Naive thymus-derived CD8-positive, alpha-beta T cell (primary cell): ENCODE results near the gene COL1A1. TPM values are rescaled to one million over a fixed set of nuclear protein-coding genes. Genes with fewer than 3 reads are reported as not detected.
A peak's percentile ranks its signal among the peaks of the same experiment; 100 is the strongest.

Experiments
- ATAC-seq, 2 donors: fragments of 150-1000 bp; cut with Tn5 transposase in 1 of 2; sonication (Bioruptor Pico), chemical (Tn5 transposase) in 1 of 2; 1 replicate in 1 of 2; 2 replicates in 1 of 2; pipeline ENCODE4 v1.10.0; 2021; ENCODE audit warnings: mild to moderate bottlenecking in 2 of 2, moderate library complexity in 2 of 2
- POLR2A ChIA-PET: fragments of 350-600 bp; sonication (Branson Sonifier 250); formaldehyde crosslinking; loops from one replicate; lab custom pipeline; 2021; ENCODE audit warnings: antibody characterized with exemption; lab: Charles Lee
- DNase-seq, 10 donors: peaks; one replicate each; pipeline versions ENCODE4 v3.0.0 to v3.0.0-alpha.2; 2020 to 2022
- H3K27ac Mint-ChIP-seq, 10 donors: one replicate each; pipeline ENCODE4 v1.8.0; 2020 to 2022; ENCODE audit warnings: mild to moderate bottlenecking in 10 of 10, mixed read lengths in 10 of 10, moderate library complexity in 4 of 10, inconsistent platforms in 1 of 10
- H3K27me3 Mint-ChIP-seq, 5 donors: one replicate each; pipeline ENCODE4 v1.8.0; 2021 to 2022; ENCODE audit warnings: mixed read lengths in 5 of 5
- H3K36me3 Mint-ChIP-seq, 3 donors: one replicate each; pipeline ENCODE4 v1.8.0; 2020 to 2022; ENCODE audit warnings: mixed read lengths in 3 of 3, mild to moderate bottlenecking in 2 of 3, inconsistent platforms in 1 of 3
- H3K4me1 Mint-ChIP-seq, 4 donors: one replicate each; pipeline ENCODE4 v1.8.0; 2021 to 2022; ENCODE audit warnings: mixed read lengths in 4 of 4
- H3K4me3 Mint-ChIP-seq, 10 donors: one replicate each; pipeline ENCODE4 v1.8.0; 2020 to 2022; ENCODE audit warnings: mild to moderate bottlenecking in 10 of 10, mixed read lengths in 10 of 10, moderate library complexity in 6 of 10, inconsistent platforms in 1 of 10
- H3K9me3 Mint-ChIP-seq, 9 donors: one replicate each; pipeline ENCODE4 v1.8.0; 2020 to 2022; ENCODE audit warnings: mixed read lengths in 9 of 9, mild to moderate bottlenecking in 3 of 9, inconsistent platforms in 1 of 9, moderate library complexity in 1 of 9
- polyA plus RNA-seq, 3 donors: library from polyadenylated mRNA; unstranded; fragments of 300-500 nt; fragmentation: Illumina TruSeq; gene quantifications; one replicate each; pipeline ENCODE4 v1.2.3, GENCODE V29; 2021
- total RNA-seq, 8 experiments: library from RNA in 2 of 8; stranded (reverse) in 2 of 8; gene quantifications; one replicate each; pipeline ENCODE4 v1.2.3 and lab custom pipeline; 2021 to 2026

The COL1A1 gene
- total and polyA plus RNA-seq, 5 experiments from 2014 or later: 0.44 to 0.83 TPM; not detected in 3

- no peaks in the 10 kb centered on the region for H3K36me3 Mint-ChIP-seq
- H3K9me3 Mint-ChIP-seq: no peaks in the 10 kb centered on the region
- DNase-seq (no peak), ATAC-seq (no peak)
- H3K27ac Mint-ChIP-seq: no peak overlapping the region
- H3K4me1 Mint-ChIP-seq: peaks cover 0 to 10% (median 6%) of the 10 kb centered on the region in 4 donors
- POLR2A ChIA-PET: no interaction called here
- H3K4me3 Mint-ChIP-seq: no peak overlapping the region
- H3K27me3 Mint-ChIP-seq: peaks cover 0 to 19% (median 8%) of the 10 kb centered on the region in 5 donors
Measured at GRCh38 chr17:50194140-50194933, 7.1 kb downstream of the COL1A1 start.

DNA sequence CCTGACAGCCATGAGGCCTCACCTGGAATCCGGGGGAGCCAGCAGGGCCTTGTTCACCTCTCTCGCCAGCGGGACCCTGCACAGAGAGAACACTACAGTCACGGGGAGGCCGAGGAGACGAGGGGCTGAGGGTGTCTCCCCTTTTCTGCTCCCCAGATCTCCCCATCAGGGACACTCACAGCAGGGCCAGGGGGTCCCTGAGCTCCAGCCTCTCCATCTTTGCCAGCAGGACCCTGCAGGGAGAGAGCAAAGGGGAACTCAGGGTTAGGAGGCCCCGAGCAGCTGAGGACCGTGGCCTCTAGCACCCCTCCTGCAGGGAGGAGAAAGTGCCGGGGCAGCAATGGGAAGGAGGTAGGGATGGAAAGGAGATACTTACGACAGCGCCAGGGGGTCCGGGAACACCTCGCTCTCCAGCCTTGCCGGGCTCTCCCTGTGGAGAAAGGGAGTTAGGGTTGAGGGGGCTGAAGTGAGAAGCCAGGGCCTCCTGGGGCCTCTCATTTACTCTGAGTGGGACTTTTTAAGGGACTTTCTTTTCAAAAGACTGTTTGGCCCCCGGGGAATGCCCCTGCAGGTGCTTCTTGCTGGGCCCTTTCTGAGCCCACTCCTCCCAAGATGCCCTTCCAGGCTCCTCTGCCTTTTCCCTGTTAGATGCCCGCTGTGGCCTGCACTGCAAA lies 8.7 kb downstream of the COL1A1 start:
- Mint-ChIP-seq H3K27me3 (peaks cover 0 to 7% (median 2%) of the 10 kb centered on the region in 5 donors), H3K4me3 (no peak overlapping the region), H3K36me3 (no peaks in the 10 kb centered on the region), H3K9me3 (no peaks in the 10 kb centered on the region), H3K4me1 (peaks cover 0 to 2% (median 0%) of the 10 kb centered on the region in 4 donors), H3K27ac (peak overlapping the region in 1 of 10 donors; percentile 52)
- no peak for DNase-seq
- no peak for ATAC-seq
- POLR2A ChIA-PET: no interaction called here

GRCh38 chr17:50192144-50192617 lies 9.2 kb downstream of the COL1A1 start:
- Mint-ChIP-seq H3K27ac (peak overlapping the region in 1 of 10 donors; percentile 52), H3K36me3 (no peaks in the 10 kb centered on the region), H3K4me1 (peaks cover 0 to 2% (median 0%) of the 10 kb centered on the region in 4 donors), H3K4me3 (no peak overlapping the region), H3K9me3 (no peaks in the 10 kb centered on the region), H3K27me3 (peaks cover 0 to under 1% (median 0%) of the 10 kb centered on the region in 5 donors)
- no peak for ATAC-seq
- POLR2A ChIA-PET: no interaction called here
- no peak for DNase-seq

- Mint-ChIP-seq H3K27ac (peak overlapping the region in 1 of 10 donors; percentile 1), H3K4me3 (no peak overlapping the region), H3K27me3 (no peaks in the 10 kb centered on the region), H3K9me3 (no peaks in the 10 kb centered on the region), H3K4me1 (peaks cover 0 to 2% (median 0%) of the 10 kb centered on the region in 4 donors), H3K36me3 (no peaks in the 10 kb centered on the region)
- POLR2A ChIA-PET: no interaction called here
- DNase-seq: no peak
- ATAC-seq: no peak
Measured at GRCh38 chr17:50191359-50192143, 9.9 kb downstream of the COL1A1 start.

DNA sequence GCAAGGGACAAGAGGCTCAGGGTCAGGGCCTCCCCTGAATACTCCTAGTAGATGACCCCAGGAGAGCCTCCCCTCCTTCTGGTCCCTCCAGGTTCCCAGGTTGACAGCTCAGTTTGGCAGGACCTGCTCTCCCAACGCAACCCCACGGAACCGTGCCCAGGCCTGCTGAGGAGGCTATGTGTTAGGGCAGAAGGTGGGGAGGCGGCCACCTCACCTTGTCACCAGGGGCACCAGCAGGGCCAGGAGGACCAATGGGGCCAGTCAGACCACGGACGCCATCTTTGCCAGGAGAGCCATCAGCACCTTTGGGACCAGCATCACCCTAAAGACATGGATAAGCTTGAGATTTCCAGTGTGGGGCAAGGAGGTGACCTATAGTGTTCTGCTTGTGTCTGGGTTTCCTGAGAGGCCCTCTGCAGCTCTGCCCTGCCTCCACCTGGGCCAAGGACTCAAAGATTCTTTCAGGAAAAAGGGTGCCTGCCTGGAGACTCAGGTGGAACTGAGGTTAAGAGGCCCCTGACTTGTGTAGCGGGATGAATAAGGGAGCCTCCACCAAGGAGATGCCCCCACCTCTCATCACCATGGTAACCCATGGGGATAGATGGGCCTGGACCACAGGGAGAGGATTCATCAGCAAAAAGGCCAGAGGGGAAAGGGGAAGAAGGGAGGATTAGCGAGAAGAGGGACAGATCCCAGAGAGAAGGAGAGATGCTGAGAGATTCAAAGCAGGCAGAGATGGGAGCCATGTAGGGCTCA lies 10.7 kb downstream of the COL1A1 start:
- Mint-ChIP-seq H3K27ac (no peak overlapping the region), H3K4me1 (peaks cover 0 to 2% (median 0%) of the 10 kb centered on the region in 4 donors), H3K4me3 (no peak overlapping the region), H3K36me3 (no peaks in the 10 kb centered on the region), H3K27me3 (no peaks in the 10 kb centered on the region), H3K9me3 (no peaks in the 10 kb centered on the region)
- POLR2A ChIA-PET: no interaction called here
- ATAC-seq: no peak
- DNase-seq: no peak

DNA sequence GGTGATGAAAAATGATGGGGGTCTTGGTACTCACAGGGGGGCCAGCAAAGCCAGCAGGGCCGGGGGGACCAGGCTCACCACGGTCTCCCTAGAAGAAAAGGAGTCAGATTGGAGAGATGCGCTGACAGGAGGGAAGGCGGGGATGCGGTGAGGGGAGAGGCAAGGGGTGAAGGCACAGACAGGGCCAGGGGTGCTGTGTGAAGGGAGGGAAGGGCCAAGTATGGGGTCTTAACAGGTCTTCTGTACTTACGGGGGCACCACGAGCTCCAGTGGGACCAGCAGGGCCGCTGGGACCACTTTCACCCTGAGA lies 11.2 kb downstream of the COL1A1 start:
- H3K27me3 Mint-ChIP-seq: no peaks in the 10 kb centered on the region
- POLR2A ChIA-PET: no interaction called here
- no peak overlapping the region for H3K4me3 Mint-ChIP-seq
- DNase-seq (no peak), ATAC-seq (no peak)
- H3K4me1 Mint-ChIP-seq: peaks cover 0 to 5% (median 0%) of the 10 kb centered on the region in 4 donors
- no peaks in the 10 kb centered on the region for H3K9me3 Mint-ChIP-seq
- no peaks in the 10 kb centered on the region for H3K36me3 Mint-ChIP-seq
- H3K27ac Mint-ChIP-seq: peak overlapping the region in 1 of 10 donors; percentile 49

GRCh38 chr17:50189550-50190292 lies 11.7 kb downstream of the COL1A1 start:
- H3K4me3 Mint-ChIP-seq: no peak overlapping the region
- no peaks in the 10 kb centered on the region for H3K36me3 Mint-ChIP-seq
- DNase-seq (no peak), ATAC-seq (no peak)
- H3K9me3 Mint-ChIP-seq: no peaks in the 10 kb centered on the region
- POLR2A ChIA-PET: no interaction called here
- H3K4me1 Mint-ChIP-seq: peaks cover 0 to 9% (median 0%) of the 10 kb centered on the region in 4 donors
- no peaks in the 10 kb centered on the region for H3K27me3 Mint-ChIP-seq
- peak overlapping the region in 1 of 10 donors; percentile 49 for H3K27ac Mint-ChIP-seq

DNA sequence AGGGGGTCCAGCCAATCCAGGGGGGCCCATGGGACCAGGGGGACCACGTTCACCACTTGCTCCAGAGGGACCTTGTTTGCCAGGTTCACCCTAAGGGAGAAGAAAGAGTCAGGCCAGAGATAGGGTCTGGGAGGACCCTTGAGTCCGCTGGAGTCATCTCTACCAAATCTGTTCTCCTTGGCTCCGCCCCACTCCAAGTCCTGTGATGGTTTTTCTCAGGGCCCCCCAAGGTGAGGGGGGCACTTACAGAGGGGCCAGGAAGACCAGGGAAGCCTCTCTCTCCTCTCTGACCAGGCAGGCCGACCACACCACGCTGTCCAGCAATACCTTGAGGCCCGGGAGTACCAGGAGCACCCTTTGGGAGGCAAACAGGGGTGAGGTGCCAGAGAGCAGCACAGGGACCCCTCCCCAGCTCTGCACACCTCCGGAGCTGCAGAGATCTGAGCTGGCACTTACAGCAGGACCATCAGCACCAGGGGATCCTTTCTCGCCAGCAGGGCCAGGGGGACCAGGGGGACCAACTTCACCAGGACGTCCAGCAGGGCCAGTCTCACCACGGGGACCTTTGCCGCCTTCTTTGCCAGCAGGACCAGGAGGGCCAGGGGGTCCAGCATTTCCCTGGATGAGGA lies 12.4 kb downstream of the COL1A1 start:
- ATAC-seq (no peak), DNase-seq (no peak)
- no peaks in the 10 kb centered on the region for H3K9me3 Mint-ChIP-seq
- H3K36me3 Mint-ChIP-seq: no peaks in the 10 kb centered on the region
- no peak overlapping the region for H3K4me3 Mint-ChIP-seq
- no peaks in the 10 kb centered on the region for H3K27me3 Mint-ChIP-seq
- peaks cover 1 to 15% (median 4%) of the 10 kb centered on the region in 4 donors for H3K4me1 Mint-ChIP-seq
- POLR2A ChIA-PET: no interaction called here
- H3K27ac Mint-ChIP-seq: no peak overlapping the region

DNA sequence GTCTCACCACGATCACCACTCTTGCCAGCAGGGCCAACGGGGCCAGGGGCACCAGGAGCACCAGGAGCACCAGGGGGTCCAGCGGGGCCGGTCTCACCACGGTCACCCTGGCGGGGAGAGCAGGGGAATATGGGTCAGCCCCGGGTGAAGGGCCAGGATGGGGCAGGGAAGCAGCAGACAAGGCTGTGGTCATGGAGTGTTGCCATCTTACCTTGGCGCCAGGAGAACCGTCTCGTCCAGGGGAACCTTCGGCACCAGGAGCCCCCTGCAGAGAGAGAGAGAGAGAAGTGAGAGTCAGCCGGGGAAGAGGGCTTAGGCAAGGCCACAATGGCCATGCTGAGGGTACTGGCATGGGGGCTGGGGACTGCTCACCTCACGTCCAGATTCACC lies 12.9 kb downstream of the COL1A1 start:
- H3K9me3 Mint-ChIP-seq: no peaks in the 10 kb centered on the region

DNA sequence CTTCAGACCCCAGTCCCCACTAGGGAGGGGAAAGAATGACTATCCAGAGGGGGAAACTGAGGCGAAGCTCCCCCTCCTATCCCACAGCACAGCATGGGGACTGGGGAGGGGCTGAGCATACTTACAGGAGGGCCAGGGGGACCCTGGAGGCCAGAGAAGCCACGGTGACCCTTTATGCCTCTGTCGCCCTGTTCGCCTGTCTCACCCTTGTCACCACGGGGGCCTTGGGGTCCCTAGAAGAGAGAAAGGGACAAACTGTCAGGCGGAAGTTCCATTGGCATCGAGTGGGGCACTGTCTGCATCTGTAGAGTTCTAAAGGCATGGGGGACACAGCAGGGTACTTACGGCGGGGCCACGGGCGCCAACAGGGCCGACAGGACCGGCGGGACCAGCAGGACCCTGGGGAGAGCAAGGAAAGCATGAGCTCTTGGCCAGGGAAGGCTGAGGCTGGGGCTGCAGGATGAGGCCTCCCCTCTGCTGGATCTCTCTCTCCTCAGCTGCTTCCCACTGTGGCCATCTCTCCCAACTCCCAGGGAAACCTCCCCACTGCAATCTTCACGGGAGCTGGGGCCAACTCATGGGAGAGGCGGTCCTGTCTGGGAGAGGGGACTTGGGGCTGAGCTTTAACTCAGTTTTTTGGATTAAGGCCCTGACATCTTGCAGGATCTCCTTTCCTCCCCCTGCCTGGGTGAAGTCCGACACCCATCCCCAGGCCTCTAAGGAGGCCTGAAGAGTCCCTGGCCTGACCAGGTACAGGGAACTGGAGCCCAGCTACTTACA lies 13.5 kb downstream of the COL1A1 start:
- POLR2A ChIA-PET: interaction anchor here (0.9 kb wide), 1 partner anchor 1280 kb away, joined by 5 read pairs; no protein-coding TSS in a partner anchor
- ATAC-seq (no peak), DNase-seq (no peak)
- Mint-ChIP-seq H3K9me3 (no peaks in the 10 kb centered on the region), H3K27ac (no peak overlapping the region), H3K4me1 (peaks cover 8 to 22% (median 13%) of the 10 kb centered on the region in 4 donors), H3K27me3 (no peaks in the 10 kb centered on the region), H3K36me3 (no peaks in the 10 kb centered on the region), H3K4me3 (no peak overlapping the region)

More for the DNA sequence above, 12.9 kb downstream of the COL1A1 start:
- H3K4me3 Mint-ChIP-seq: no peak overlapping the region
- H3K27ac Mint-ChIP-seq: no peak overlapping the region
- H3K27me3 Mint-ChIP-seq: no peaks in the 10 kb centered on the region
- H3K4me1 Mint-ChIP-seq: peaks cover 6 to 20% (median 9%) of the 10 kb centered on the region in 4 donors
- DNase-seq (no peak), ATAC-seq (no peak)
- H3K36me3 Mint-ChIP-seq: no peaks in the 10 kb centered on the region
- POLR2A ChIA-PET: interaction anchor here (0.9 kb wide), 1 partner anchor 1281 kb away, joined by 5 read pairs; no protein-coding TSS in a partner anchor

GRCh38 chr17:50187394-50187725 lies 14.1 kb downstream of the COL1A1 start:
- Mint-ChIP-seq H3K4me3 (no peak overlapping the region), H3K4me1 (peaks cover 8 to 27% (median 16%) of the 10 kb centered on the region in 4 donors), H3K27me3 (no peaks in the 10 kb centered on the region), H3K9me3 (no peaks in the 10 kb centered on the region), H3K27ac (no peak overlapping the region), H3K36me3 (no peaks in the 10 kb centered on the region)
- POLR2A ChIA-PET: interaction anchor here (0.9 kb wide), 1 partner anchor 1280 kb away, joined by 5 read pairs; no protein-coding TSS in a partner anchor
- ATAC-seq (no peak), DNase-seq (no peak)
